ENCODE results near the gene CNPPD1. TPM values are rescaled to one million over a fixed set of nuclear protein-coding genes. Genes with fewer than 3 reads are reported as not detected.

The CNPPD1 gene
- total RNA-seq, 1 donor from 2014 or later = 15.8 TPM

DNA sequence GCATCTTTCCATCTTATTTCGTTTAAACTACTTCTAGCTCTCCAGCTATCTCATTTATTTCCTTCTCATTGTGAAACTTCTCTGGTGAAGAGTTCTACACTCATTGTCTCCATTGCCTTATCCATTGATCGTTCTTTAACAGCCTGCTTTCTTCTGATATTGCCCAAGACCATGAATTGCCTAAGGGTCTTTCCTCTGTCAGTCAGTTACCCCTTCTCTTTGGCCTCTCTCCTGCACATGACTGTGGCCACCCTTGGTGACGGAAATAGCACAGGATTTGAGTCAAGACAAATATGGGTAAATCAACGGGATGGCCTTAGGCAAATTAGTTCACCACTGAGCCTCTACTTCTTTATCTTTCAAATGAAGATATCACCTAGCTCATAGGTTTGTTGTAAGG, 42.7 kb downstream of the CNPPD1 start:
- no peaks in the 10 kb centered on the region for H3K27me3 ChIP-seq
- Mint-ChIP-seq H3K9me3 (no peaks in the 10 kb centered on the region), H3K27ac (no peak overlapping the region), H3K4me1 (no peaks in the 10 kb centered on the region), H3K36me3 (no peaks in the 10 kb centered on the region), H3K4me3 (no peak overlapping the region), H3K27me3 (ENCODE audit: insufficient read depth, low read depth) (peaks cover 2% of the 10 kb centered on the region)
- no peaks in the 10 kb centered on the region for H4K20me1 ChIP-seq (ENCODE audit: low read depth)
- no peaks in the 10 kb centered on the region for H3F3A ChIP-seq (ENCODE audit: low read depth)
- no peaks in the 10 kb centered on the region for H3K79me2 ChIP-seq (ENCODE audit: low read depth)
- H2AFZ ChIP-seq (replicated peaks) = no peak overlapping the region
- TF ChIP-seq, protein P1, sequence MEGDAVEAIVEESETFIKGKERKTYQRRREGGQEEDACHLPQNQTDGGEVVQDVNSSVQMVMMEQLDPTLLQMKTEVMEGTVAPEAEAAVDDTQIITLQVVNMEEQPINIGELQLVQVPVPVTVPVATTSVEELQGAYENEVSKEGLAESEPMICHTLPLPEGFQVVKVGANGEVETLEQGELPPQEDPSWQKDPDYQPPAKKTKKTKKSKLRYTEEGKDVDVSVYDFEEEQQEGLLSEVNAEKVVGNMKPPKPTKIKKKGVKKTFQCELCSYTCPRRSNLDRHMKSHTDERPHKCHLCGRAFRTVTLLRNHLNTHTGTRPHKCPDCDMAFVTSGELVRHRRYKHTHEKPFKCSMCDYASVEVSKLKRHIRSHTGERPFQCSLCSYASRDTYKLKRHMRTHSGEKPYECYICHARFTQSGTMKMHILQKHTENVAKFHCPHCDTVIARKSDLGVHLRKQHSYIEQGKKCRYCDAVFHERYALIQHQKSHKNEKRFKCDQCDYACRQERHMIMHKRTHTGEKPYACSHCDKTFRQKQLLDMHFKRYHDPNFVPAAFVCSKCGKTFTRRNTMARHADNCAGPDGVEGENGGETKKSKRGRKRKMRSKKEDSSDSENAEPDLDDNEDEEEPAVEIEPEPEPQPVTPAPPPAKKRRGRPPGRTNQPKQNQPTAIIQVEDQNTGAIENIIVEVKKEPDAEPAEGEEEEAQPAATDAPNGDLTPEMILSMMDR (IDR thresholded peaks at IDR 0.05) = no peak
- no peak for TF ChIP-seq EZH2 (IDR thresholded peaks at IDR 0.05)
- no peak for TF ChIP-seq EZH2phosphoT487 (IDR thresholded peaks at IDR 0.05)
- H3K9me3 ChIP-seq (ENCODE audit: low read depth) = no peaks in the 10 kb centered on the region
- no peak overlapping the region for H3K9ac ChIP-seq
- no peaks in the 10 kb centered on the region for H3K36me3 ChIP-seq
- H3K27ac ChIP-seq = no peak overlapping the region
- H3K4me3 ChIP-seq = no peak overlapping the region
- DNase-seq (ENCODE audit: low spot score) = no peak
- H3K4me1 ChIP-seq = no peaks in the 10 kb centered on the region
- H3K4me2 ChIP-seq = no peak overlapping the region

DNA sequence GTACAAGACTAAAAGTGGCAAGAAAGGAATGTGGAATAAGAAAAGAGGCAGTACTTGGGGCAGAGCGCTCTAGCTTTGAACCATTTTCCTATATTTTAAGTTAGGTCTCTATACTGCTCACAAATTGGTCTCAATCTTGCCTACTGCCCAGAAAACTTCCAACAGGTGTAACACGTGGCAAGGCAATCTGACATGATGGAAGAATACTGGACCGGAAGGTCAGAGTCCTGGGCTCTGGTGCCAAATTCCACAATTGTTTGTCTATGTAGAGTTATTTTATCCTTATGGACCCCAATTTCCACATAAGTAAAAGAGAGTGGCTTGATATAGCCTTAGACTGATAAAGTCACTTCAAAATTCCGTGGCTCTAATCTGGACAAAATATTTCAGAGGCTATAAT, 45.0 kb downstream of the CNPPD1 start:
- Histone ChIP-seq H3K4me1 (no peaks in the 10 kb centered on the region), H3K4me3 (no peak overlapping the region), H3K79me2 (ENCODE audit: low read depth) (no peaks in the 10 kb centered on the region), H3K9me3 (ENCODE audit: low read depth) (no peaks in the 10 kb centered on the region), H3K27me3 (no peaks in the 10 kb centered on the region), H3K9ac (no peak overlapping the region), H2AFZ (replicated peaks) (no peak overlapping the region), H3K36me3 (no peaks in the 10 kb centered on the region), H3K4me2 (no peak overlapping the region), H3F3A (ENCODE audit: low read depth) (no peaks in the 10 kb centered on the region), H4K20me1 (ENCODE audit: low read depth) (no peaks in the 10 kb centered on the region), H3K27ac (no peak overlapping the region)
- H3K27ac Mint-ChIP-seq = no peak overlapping the region
- no peak for DNase-seq (ENCODE audit: low spot score)
- H3K9me3 Mint-ChIP-seq = no peaks in the 10 kb centered on the region
- peaks cover 2% of the 10 kb centered on the region for H3K27me3 Mint-ChIP-seq (ENCODE audit: insufficient read depth, low read depth)
- no peaks in the 10 kb centered on the region for H3K4me1 Mint-ChIP-seq
- H3K36me3 Mint-ChIP-seq = no peaks in the 10 kb centered on the region
- TF ChIP-seq, protein P1 (IDR thresholded peaks at IDR 0.05) = no peak
- TF ChIP-seq EZH2phosphoT487 (IDR thresholded peaks at IDR 0.05) (no peak), EZH2 (IDR thresholded peaks at IDR 0.05) (no peak)
- H3K4me3 Mint-ChIP-seq = no peak overlapping the region

DNA sequence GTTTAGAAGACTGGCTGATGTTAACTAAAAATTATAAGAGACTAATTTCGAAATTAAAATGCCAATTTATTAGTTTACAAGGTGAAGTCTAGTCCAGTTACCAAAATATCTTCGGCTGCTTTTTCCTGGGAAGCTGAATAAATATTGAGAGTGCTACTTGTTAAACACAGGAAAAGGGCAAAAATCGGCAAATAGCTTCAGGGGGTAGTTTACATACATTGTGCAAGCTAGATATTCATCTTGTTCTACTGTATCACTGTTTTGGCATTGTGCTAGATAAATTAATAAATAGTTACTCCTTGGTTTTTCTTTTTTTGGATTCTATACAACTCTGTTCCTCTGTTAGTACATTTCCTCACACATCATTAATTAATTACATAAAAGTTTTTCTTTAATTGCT, 45.4 kb downstream of the CNPPD1 start:
- no peak overlapping the region for H3K27ac Mint-ChIP-seq
- DNase-seq (ENCODE audit: low spot score) = no peak
- no peaks in the 10 kb centered on the region for H3K4me1 Mint-ChIP-seq
- Histone ChIP-seq H3K27me3 (no peaks in the 10 kb centered on the region), H3K9me3 (ENCODE audit: low read depth) (no peaks in the 10 kb centered on the region), H3K36me3 (no peaks in the 10 kb centered on the region), H3K4me1 (no peaks in the 10 kb centered on the region), H3K4me3 (no peak overlapping the region), H3K27ac (no peak overlapping the region), H3K79me2 (ENCODE audit: low read depth) (no peaks in the 10 kb centered on the region), H2AFZ (replicated peaks) (no peak overlapping the region), H3K9ac (no peak overlapping the region), H3F3A (ENCODE audit: low read depth) (no peaks in the 10 kb centered on the region), H4K20me1 (ENCODE audit: low read depth) (no peaks in the 10 kb centered on the region), H3K4me2 (no peak overlapping the region)
- no peak for TF ChIP-seq EZH2 (IDR thresholded peaks at IDR 0.05)
- no peak for TF ChIP-seq EZH2phosphoT487 (IDR thresholded peaks at IDR 0.05)
- TF ChIP-seq, protein P1 (IDR thresholded peaks at IDR 0.05) = no peak
- H3K9me3 Mint-ChIP-seq = no peaks in the 10 kb centered on the region
- no peak overlapping the region for H3K4me3 Mint-ChIP-seq
- peaks cover 2% of the 10 kb centered on the region for H3K27me3 Mint-ChIP-seq (ENCODE audit: insufficient read depth, low read depth)
- no peaks in the 10 kb centered on the region for H3K36me3 Mint-ChIP-seq
